Endometrium (tissue), 2 donors: ENCODE data around the gene ROPN1L.

ENCODE experiments used
- FAIRE-seq: peaks from 2 replicates; lab custom pipeline; 2012; peaks lifted over from hg19 to GRCh38; lab: Jason Lieb, UNC
- donor health status: control.
- donor health status: control.

ROPN1L gene

GRCh38 chr5:10459080-10460055 lies 17.7 kb downstream of the ROPN1L start:
- FAIRE-seq = no peak

- no peak for FAIRE-seq
These were observed 18.7 kb downstream of the ROPN1L start for GRCh38 chr5:10460252-10460906.

GRCh38 chr5:10461041-10461440 lies 19.4 kb downstream of the ROPN1L start:
- no peak for FAIRE-seq

GRCh38 chr5:10461904-10462555 lies 20.4 kb downstream of the ROPN1L start:
- no peak for FAIRE-seq

- FAIRE-seq = no peak
These were observed 21.9 kb downstream of the ROPN1L start for GRCh38 chr5:10463566-10463965.

GRCh38 chr5:10464173-10464572 lies 22.5 kb downstream of the ROPN1L start:
- FAIRE-seq = no peak

GRCh38 chr5:10465726-10466125 lies 24.0 kb downstream of the ROPN1L start:
- FAIRE-seq = no peak

- no peak for FAIRE-seq
These were observed 24.9 kb downstream of the ROPN1L start for GRCh38 chr5:10466446-10467073.

- no peak for FAIRE-seq
These were observed 25.9 kb downstream of the ROPN1L start for GRCh38 chr5:10467281-10468198.

GRCh38 chr5:10468256-10468655 lies 26.6 kb downstream of the ROPN1L start:
- no peak for FAIRE-seq

- FAIRE-seq = no peak
These were observed 27.8 kb downstream of the ROPN1L start for GRCh38 chr5:10469253-10470050.

- no peak for FAIRE-seq
These were observed 29.0 kb downstream of the ROPN1L start for GRCh38 chr5:10470669-10471068.

- no peak for FAIRE-seq
These were observed 30.0 kb downstream of the ROPN1L start for GRCh38 chr5:10471677-10472076.

GRCh38 chr5:10474521-10475075 lies 32.9 kb downstream of the ROPN1L start:
- FAIRE-seq = peak; percentile 98

GRCh38 chr5:10475931-10476676 lies 34.4 kb downstream of the ROPN1L start:
- no peak for FAIRE-seq

- FAIRE-seq = no peak
These were observed 35.2 kb downstream of the ROPN1L start for GRCh38 chr5:10476878-10477277.

- no peak for FAIRE-seq
These were observed 36.3 kb downstream of the ROPN1L start for GRCh38 chr5:10477943-10478342.

GRCh38 chr5:10478436-10478835 lies 36.8 kb downstream of the ROPN1L start:
- FAIRE-seq = no peak

- FAIRE-seq = no peak
These were observed 37.6 kb downstream of the ROPN1L start for GRCh38 chr5:10479154-10479721.
